Endothelial cell of umbilical vein (primary cell): ENCODE results near the gene SMIM41.

ENCODE experiments used
- EZH2 ChIP-seq: IDR thresholded peaks from 2 replicates; pipeline ENCODE4 v1.6.1; 2012; ENCODE audit warnings: borderline replicate concordance, low read depth, mild to moderate bottlenecking, moderate library complexity, low read length, inconsistent platforms; ENCODE audit not compliant: severe bottlenecking
- FOS ChIP-seq: IDR thresholded peaks from 2 replicates; pipeline ENCODE4 v1.6.1; 2011; ENCODE audit warnings: mild to moderate bottlenecking, low read length, moderate library complexity, borderline replicate concordance; ENCODE audit not compliant: insufficient read depth
- GATA2 ChIP-seq: IDR thresholded peaks from 2 replicates; pipeline ENCODE4 v1.7.0; 2011; ENCODE audit warnings: low read depth, mild to moderate bottlenecking, moderate library complexity, mixed read lengths, low read length; ENCODE audit not compliant: insufficient read length, insufficient read depth
- JUN ChIP-seq: IDR thresholded peaks from 2 replicates; pipeline ENCODE4 v1.6.1; 2011; ENCODE audit warnings: borderline replicate concordance, low read depth; ENCODE audit not compliant: insufficient read length, insufficient read depth
- MYC ChIP-seq: IDR thresholded peaks from one replicate; pipeline ENCODE4 v1.6.1; 2011; ENCODE audit warnings: mild to moderate bottlenecking, low read depth, low read length
- POLR2A ChIP-seq: IDR thresholded peaks from 2 replicates; pipeline ENCODE4 v1.6.1; 2012; ENCODE audit warnings: low read depth, mild to moderate bottlenecking, control low read depth, low read length
- POLR2AphosphoS5 ChIP-seq: IDR thresholded peaks from 2 replicates; pipeline ENCODE4 v1.6.1; 2012; ENCODE audit warnings: low read depth, mild to moderate bottlenecking, control low read depth, low read length, moderate library complexity; ENCODE audit not compliant: insufficient read depth
- TF ChIP-seq, protein P1 (sequence below), 2 donors: IDR thresholded peaks; 1 replicate in 1 of 2; 2 replicates in 1 of 2; pipeline ENCODE4 v1.5.1; 2011; ENCODE audit warnings: low read length in 2 of 2, mild to moderate bottlenecking in 2 of 2, moderate library complexity in 2 of 2, control low read depth in 1 of 2, inconsistent platforms in 1 of 2, low read depth in 1 of 2; ENCODE audit not compliant: insufficient read depth in 1 of 2; ENCODE audit errors: extremely low read depth in 1 of 2
- TF ChIP-seq, protein P2 (sequence below): IDR thresholded peaks from 2 replicates; pipeline ENCODE4 v1.6.1; 2011; ENCODE audit not compliant: insufficient read depth, insufficient read length

DNA sequence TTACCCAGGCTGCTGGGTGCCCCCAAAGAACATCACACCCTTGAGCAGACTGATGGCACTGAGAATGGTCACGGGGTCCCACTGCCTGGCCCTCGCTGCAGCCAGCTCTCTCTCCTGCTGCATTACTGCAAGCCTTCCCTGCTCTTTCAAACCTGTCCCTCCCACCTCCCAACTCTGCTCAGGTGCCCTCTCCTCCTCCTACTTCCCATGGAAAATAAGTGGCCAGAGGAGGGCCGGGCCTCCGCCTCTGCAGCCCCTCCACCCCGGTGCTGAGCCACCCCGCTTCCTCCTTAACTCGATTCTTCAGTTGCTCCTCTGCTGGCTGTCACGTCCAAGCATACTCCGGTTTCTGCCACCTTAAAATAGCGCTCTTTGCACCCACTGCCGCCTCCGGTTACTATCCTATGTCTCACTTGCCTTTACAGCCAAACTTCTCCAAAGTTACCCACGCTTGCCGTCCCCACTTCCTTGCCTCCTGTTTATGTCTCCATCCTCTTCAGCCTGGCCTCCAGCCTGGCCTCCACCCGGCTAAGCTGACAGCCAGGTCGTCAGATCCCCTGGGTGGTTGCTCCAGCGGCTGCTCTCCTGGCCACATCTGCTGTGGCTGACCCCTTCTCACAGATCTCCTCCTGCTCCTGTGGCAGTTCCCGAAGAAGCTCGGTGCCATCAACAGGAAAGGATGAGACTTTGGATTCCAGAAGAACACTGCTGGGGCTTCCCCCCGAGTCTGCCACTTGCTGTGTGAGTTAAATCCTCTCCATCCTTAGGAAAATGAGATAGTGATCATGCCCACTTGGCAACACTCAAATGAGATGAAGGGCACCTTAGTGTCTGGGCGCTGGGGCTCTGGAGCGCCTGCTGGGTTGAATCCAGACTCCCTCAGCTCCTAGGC, 7.7 kb downstream of the SMIM41 start:
- TF ChIP-seq, protein P1, sequence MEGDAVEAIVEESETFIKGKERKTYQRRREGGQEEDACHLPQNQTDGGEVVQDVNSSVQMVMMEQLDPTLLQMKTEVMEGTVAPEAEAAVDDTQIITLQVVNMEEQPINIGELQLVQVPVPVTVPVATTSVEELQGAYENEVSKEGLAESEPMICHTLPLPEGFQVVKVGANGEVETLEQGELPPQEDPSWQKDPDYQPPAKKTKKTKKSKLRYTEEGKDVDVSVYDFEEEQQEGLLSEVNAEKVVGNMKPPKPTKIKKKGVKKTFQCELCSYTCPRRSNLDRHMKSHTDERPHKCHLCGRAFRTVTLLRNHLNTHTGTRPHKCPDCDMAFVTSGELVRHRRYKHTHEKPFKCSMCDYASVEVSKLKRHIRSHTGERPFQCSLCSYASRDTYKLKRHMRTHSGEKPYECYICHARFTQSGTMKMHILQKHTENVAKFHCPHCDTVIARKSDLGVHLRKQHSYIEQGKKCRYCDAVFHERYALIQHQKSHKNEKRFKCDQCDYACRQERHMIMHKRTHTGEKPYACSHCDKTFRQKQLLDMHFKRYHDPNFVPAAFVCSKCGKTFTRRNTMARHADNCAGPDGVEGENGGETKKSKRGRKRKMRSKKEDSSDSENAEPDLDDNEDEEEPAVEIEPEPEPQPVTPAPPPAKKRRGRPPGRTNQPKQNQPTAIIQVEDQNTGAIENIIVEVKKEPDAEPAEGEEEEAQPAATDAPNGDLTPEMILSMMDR (IDR thresholded peaks at IDR 0.05; ENCODE audit: extremely low read depth in 1 of 2, insufficient read depth in 1 of 2, low read depth in 1 of 2, low read length in 2 of 2) = no peak
- TF ChIP-seq POLR2A (no peak), MYC (no peak), EZH2 (no peak), POLR2AphosphoS5 (no peak), FOS (no peak), GATA2 (no peak), JUN (no peak)
- TF ChIP-seq, protein P2, sequence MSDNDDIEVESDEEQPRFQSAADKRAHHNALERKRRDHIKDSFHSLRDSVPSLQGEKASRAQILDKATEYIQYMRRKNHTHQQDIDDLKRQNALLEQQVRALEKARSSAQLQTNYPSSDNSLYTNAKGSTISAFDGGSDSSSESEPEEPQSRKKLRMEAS = no peak
